ENCODE measurements around the gene FGFBP1.

The FGFBP1 gene

DNA sequence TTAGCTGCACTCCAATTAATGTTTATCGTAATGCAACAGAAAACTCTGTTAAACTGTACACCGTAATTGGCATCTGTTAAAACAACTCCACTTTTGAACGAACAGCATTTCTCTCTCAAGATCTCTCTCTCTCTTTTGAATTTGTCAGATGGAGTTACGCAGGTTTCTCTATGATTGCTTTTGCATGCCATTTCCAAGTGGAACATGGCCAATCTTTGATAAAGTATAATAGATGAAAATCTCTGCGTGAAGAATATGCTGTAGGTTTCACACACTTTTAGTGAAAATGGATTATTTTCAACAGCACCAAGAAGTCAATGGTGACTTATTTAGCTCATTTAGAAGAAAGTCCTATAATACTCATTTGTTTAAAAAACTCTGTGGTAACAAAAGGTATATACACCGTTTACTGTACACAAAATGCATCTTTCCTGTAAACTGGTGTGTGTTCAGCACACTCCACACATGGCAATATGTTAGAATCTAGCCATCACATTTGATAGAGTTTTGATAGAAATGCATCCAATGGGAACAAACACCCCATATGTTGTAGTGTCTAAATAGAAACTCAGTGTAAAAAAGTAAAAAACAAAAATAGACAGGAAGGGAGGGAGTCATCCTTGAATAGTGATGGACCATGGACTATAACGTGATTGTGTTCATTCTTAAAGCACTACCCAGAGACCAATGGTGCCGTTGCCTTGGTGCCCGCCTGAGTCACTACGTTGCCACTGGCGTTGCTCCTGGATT lies 30.2 kb upstream of the FGFBP1 start:
- H3K27ac ChIP-seq: no peak overlapping the region
- TF ChIP-seq, protein P1, sequence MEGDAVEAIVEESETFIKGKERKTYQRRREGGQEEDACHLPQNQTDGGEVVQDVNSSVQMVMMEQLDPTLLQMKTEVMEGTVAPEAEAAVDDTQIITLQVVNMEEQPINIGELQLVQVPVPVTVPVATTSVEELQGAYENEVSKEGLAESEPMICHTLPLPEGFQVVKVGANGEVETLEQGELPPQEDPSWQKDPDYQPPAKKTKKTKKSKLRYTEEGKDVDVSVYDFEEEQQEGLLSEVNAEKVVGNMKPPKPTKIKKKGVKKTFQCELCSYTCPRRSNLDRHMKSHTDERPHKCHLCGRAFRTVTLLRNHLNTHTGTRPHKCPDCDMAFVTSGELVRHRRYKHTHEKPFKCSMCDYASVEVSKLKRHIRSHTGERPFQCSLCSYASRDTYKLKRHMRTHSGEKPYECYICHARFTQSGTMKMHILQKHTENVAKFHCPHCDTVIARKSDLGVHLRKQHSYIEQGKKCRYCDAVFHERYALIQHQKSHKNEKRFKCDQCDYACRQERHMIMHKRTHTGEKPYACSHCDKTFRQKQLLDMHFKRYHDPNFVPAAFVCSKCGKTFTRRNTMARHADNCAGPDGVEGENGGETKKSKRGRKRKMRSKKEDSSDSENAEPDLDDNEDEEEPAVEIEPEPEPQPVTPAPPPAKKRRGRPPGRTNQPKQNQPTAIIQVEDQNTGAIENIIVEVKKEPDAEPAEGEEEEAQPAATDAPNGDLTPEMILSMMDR (conservative IDR thresholded peaks at IDR 0.05): no peak

DNA sequence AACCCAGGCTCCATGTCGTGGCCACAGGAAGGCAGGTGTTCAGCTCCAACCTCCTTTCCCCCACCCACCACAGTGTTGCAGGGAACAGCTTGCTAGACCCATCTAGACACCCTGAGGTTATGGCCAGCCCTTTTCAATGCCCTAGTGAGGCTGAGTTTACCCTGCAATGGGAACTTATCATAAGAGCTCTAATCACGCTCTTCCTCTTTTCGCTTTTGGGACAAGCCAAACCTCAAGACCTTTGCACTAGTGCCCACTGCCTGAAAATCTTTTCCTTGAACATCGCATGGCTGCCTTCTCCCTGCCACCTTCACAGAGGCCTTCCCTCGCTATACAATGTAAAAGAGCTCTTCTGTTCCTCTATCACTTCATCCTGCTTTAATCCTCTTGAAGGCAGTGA lies 26.8 kb upstream of the FGFBP1 start:
- no peak overlapping the region for H3K27ac ChIP-seq
- TF ChIP-seq, protein P1 (conservative IDR thresholded peaks at IDR 0.05): no peak

- TF ChIP-seq, protein P1 (conservative IDR thresholded peaks at IDR 0.05): no peak; the same call in 1 of the 2 replicates
- no peak overlapping the region for H3K27ac ChIP-seq
Observed at GRCh38 chr4:15964159-15964558, 25.6 kb upstream of the FGFBP1 start.

GRCh38 chr4:15963576-15963975 lies 25.0 kb upstream of the FGFBP1 start:
- TF ChIP-seq, protein P1 (conservative IDR thresholded peaks at IDR 0.05): no peak

DNA sequence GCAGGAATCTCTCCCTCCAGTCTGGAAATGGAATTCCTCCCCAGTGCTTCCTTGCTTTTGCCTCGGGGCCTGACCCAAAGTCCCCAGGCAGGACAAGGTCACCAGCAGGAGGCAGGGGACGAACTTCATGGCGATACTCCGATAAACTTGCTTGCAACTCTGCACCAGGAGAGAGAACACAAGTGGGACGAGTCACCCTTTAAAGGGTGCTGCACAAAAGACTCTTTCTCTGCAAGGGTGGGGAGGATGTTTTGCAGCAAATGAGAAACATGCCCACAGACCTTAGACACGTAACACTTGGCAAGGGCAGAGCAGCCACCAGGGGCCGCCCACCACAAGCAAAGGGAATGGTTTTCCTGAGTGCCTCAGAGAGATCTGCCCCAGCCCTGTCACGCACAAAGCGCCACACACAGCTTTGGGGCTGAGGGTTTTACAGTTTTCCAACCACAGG lies 24.5 kb upstream of the FGFBP1 start, which contains the start of gene FGFBP2:
Gene FGFBP2, minus strand, starts transcription at position 175 of the 451 bp plus-strand sequence. Its CDS starts 46 bp downstream, at position 129.
- TF ChIP-seq, protein P1 (conservative IDR thresholded peaks at IDR 0.05): peak; percentile 68
- no peak within 1 kb of the TSS for H3K27ac ChIP-seq

More at GRCh38 chr4:15963576-15963975, 25.0 kb upstream of the FGFBP1 start:
- no peak overlapping the region for H3K27ac ChIP-seq

GRCh38 chr4:15961781-15962510 lies 23.4 kb upstream of the FGFBP1 start:
- no peak overlapping the region for H3K27ac ChIP-seq
- TF ChIP-seq, protein P1 (conservative IDR thresholded peaks at IDR 0.05): no peak

DNA sequence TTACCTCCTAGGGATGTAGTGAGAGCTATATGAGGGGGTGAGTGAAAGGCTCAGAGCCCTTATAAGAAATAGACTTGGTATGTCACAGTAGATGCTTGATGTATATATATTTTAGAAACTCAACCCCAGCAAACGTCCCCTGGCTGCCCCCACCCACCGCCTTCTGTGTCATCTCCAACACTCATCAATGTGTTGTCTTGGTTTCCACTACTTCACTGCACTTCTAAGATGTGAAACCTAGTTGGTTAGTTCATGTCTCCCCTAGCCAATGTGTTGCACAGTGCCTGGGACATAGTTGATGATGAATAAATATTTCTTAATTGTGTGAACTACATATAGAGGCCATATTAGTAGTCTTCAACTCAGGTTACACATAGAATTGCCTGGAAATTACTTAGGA lies 20.0 kb upstream of the FGFBP1 start:
- TF ChIP-seq, protein P1 (conservative IDR thresholded peaks at IDR 0.05): no peak
- H3K27ac ChIP-seq: no peak overlapping the region

Measured in VCaP (cell line).